Stimulated activated naive CD4-positive, alpha-beta T cell treated with Interleukin-2 at 50 U/mL for 16 hours (primary cell): ENCODE data around the gene SERPINA6.
"Not testable (repeated sequence)": the region's sequence is repeated elsewhere in the genome, so short reads cannot be mapped to it uniquely, and the experiment has no call there.

Experiments
- DNase-seq: peaks from one replicate; lab custom pipeline; 2025; lab: John Stamatoyannopoulos, UW

Gene SERPINA6

DNA sequence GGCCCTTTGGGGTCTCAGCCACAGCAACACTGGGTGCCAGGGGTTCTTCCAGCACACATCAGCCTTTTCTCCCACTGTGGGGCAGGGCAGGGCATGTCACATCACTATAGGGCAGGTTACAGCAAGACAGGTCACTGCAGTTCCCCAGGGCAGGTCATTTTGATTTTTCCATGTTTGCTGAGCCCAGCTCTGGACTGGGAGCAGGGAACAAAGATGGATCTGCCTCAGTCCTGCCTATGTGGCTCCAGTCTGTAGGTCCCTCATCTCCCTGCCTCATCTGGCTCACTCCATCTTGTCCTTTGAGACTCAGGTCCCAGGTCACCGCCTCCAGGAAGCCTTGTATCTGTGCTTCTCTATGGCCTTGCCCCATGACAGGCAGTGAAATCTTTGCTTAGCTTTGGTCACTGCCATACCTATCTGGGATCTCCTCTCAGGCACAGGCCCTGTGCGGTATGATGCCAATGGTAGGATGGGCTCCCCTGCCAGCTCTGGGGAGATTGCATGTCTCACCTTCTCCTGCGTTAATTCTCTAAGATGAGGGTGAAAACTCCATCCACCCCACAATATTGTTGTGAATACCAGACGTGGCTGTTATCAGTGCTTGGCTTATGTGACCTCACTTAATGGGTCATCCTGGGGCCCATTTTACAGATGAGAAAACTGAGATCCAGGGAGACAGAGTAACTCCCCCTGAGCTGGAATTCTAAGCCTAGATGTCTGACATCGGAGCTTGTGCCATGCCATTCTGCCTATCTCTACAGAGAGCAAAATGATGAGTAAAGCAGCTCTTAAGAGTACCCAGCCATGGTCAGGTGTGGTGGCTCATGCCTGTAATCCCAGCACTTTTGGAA, 1.5 kb downstream of the SERPINA6 start:
- DNase-seq = no peak

DNA sequence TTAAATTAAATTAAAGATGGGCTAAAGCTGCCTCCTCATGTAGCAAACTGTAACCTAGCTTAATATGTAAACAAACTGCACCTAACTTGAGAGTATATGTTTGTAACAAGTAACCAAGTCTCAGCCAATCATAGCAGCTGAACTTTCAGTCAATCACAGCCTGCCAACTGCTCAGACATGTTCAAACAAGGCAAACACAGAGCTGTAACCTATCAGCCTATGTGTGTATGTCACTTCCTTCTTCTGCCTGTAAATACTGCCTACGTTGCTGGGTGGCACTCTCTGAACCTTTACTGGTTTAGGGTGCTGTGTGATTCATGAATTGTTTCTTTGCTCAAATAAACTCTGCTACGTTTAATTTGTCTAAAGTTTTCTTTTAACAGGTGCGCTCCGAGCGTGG, 2.9 kb downstream of the SERPINA6 start:
- DNase-seq = no peak

DNA sequence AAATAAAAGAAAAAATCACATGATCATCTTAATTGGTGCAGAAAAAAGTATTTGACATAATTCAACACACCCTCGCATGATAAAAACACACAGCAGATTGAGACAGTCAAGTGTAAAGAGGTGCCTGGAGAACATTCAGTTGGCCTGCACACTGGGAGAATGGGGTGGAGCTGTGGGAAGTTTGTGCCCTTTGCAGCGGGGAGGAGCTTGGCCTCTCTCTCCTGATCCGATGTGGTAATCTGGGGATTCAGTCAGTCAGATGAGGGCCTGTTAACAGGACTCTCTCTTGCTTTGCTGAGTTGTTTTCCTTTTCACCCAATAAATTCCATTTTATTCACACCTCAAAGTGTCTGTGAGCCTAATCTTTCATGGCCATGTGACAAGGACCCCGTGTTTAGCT, 5.9 kb downstream of the SERPINA6 start:
- no peak for DNase-seq

DNA sequence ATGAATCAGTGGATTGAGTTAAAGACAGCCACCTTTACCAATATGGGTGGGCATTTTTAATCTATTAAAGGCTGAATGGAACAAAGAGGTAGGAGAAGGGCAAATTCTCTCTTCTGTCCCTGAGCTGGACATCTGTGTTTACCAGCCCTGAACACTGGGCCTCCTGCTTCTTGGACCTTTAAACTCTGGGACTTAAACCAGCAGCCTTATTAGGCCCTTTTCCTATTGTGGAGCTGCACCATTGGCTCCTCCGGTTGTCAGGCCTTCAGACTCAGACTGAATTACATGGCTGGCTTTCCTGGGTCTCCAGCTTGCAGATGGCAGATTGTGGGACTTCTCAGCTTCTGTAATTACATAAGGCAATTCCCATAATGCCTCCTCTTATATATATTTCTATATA, 6.4 kb downstream of the SERPINA6 start:
- DNase-seq = no peak

DNA sequence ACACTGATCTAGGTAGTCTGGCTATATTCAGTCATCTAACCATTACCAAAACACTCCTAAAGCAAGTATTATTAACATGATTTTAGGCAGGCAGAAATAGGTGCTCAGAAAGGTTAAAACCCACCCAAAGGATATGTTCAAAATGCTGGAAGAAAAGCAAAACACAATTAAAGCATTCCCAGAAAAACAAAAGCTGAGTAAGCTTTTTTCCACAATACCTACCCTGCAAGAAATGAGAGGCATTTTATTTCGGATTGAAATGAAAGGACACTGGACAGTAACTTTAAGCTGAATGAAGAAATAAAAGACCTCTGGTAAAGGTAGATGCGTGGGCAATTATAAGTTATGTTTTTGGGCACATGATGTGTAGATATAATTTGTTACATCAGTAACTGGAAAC, 8.2 kb downstream of the SERPINA6 start:
- DNase-seq = no peak

GRCh38 chr14:94313991-94314655, 9.0 kb downstream of the SERPINA6 start:
- no peak for DNase-seq

DNA sequence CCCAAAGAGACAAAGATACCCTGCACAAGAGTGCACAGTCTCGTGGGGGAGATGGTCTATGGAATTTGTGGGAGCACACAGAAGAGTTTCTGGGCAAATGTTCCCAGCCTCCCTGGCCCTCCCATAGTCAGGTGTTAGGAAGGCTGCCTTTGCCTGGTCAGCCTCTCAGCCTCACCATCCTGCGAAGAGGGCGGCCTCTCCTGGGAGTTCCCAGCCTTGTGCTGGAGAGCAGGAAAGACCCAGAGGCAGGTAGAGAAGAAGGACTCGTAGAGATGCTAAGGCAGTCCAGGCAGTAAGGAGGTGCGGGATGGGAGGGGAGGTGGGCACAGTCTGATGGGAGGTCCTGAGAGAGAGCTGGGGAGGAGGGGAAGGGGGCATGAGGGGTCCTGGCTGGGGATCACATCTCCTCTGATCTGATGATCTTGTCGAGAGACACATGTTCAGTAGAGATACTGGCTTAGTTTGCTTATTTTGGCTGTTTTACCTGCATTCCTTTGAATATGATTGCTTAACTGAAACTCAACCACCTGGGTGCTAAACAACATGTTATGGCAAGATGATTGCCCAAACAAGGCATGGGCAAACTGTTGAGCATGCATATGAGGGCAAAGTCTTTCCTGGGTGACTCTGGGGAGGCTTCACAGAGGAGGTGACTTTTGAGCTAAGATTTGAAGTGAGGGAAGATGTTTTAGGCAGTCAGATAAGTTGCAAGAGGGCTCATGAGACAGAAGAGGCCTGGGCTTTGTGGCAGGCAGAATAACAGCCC, 10.5 kb downstream of the SERPINA6 start:
- DNase-seq = no peak

GRCh38 chr14:94310248-94310647, 12.9 kb downstream of the SERPINA6 start:
- no peak for DNase-seq

- no peak for DNase-seq
Measured at GRCh38 chr14:94309721-94310120, 13.4 kb downstream of the SERPINA6 start.

GRCh38 chr14:94307410-94307992, 15.6 kb downstream of the SERPINA6 start:
- DNase-seq = no peak

- DNase-seq = no peak
Measured at GRCh38 chr14:94306047-94306978, 16.8 kb downstream of the SERPINA6 start.

DNA sequence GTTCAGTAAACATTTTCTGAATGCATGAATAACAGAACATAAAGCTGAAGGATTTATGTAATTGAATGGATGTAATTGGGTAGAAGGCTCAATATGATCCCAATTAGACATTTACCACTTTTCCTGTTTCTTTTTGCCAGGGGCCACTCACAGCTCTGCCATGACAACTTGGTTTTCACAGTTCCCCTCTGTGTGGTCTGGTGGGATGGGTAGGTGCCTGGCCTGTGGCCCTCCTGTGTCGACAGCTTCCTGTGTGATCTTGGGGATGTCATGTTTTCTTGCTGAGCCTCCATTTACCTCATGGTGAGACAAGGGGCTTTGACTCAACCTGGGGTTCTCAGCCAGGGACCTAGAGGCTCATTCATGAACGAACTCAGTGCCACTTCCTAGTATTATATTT, 17.5 kb downstream of the SERPINA6 start:
- DNase-seq = no peak

GRCh38 chr14:94304243-94304642, 18.9 kb downstream of the SERPINA6 start:
- no peak for DNase-seq

DNA sequence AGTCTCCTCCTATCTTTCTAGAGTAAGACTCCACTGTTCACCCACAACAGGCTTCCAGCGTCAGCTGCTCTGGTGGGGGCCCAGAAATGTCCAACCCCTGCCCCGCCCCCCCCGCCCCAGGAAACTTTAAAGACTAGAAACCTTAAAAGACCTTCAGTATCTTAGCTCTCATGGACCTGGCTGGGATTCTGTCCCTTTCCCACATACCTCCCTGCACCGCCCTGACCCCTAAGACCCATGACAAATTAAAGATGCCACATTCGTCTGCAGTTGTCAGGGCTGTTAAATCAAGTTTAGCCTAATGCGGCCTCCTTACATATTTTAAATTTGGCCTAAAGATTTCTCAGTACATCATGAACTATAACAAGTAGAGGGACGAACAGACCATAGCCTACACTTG, 20.0 kb downstream of the SERPINA6 start:
- no peak for DNase-seq

DNA sequence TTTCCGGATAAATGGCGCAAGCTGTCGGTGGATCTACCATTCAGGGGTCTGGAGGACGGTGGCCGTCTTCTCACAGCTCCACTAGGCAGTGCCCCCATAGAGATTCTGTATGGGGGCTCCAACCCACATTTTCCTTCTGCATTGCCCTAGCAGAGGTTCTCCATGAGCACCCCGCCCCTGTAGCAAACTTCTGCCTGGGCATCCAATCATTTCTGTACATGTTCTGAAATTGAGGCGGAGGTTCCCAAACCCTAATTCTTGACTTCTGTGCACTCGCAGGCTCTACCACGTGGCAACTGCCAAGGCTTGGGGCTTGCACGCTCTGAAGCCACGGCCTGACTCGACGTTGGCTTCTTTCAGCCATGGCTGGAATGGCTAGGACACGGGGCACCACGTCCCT, 25.0 kb downstream of the SERPINA6 start:
- no peak for DNase-seq

GRCh38 chr14:94296181-94296545, 27.0 kb downstream of the SERPINA6 start:
- DNase-seq = not testable (repeated sequence)

DNA sequence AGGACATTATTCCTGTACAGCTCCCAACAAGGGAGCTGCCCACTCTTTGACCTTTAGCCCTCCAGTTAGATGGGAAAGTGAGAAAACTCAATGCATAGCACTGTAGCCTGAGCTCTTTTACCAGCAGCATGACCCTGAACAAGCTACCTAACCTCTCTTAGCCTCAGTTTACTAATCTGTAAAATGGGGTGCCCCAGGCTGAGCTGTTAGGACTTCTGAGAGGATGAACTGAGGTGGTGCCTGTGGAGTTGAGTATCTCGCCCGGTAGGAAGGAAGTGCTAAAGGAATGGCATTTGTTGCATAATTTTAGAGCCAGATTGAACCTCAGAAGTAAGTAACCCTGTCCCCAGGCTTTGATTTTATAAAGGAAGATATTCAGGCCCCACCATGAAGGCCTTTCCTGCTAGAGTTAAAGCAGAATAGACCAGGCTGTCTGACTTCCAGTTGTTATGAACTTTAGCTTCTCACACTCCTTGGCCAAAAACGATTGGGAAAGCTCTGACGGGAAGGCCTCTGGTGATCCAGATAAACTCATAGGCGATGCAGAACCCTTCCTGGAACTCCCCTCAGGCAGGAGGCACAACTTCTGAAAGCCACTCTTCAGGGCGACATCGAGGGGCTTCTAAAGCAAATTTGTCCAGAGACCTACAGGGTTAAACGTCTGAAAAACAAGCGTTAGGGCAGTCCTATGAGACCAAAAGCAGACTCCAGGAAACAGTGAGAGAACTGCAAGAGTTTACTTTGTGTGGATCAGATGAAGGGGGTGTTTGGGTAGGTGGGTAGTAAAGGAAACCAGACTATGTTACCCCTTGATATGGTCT, 27.6 kb downstream of the SERPINA6 start:
- DNase-seq = no peak

- no peak for DNase-seq
Measured at GRCh38 chr14:94293578-94293924, 29.6 kb downstream of the SERPINA6 start.

DNA sequence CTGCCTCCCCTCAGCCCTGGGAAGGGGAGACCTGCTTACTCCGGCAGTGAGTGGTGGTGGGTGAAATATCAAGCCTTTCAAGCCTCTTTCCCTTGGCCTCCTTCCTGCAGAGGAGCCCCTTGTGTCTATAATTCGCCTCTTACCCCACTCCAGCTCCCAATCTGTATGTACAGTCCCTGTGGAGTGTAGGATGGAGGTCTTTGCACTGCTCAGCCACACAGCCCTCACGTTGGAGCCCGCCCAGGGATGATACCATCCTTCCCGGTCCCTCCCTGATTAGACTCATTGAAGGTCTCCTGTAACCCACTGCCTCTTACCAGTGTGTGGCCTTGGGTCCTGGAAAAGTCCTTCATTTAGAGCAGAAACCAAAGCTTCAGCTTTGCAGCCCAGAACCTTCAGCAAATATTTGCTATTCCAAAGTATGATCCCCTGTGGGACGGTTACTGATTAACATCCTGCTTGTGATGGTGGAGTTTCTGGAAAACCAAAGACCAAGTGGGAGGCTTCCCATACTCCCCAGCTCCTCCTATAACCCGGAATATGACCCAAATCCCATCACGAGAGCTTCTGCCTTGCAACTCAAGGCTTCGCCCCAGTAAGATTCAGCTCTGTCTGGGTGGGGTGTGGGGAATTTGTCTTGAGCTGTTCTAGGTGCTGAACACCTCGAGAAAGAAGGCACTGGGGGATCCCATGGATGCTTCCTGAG, 30.1 kb downstream of the SERPINA6 start, which contains the start of gene SERPINA10:
Gene SERPINA10, minus strand, starts transcription at position 397 of the 706 bp plus-strand sequence. CDS start 2,675 bp downstream, outside the sequence.
- no peak for DNase-seq

- no peak for DNase-seq
Measured at GRCh38 chr14:94292526-94292871, 30.6 kb downstream of the SERPINA6 start.
